OCI-LY1 (cell line): ENCODE results near the gene IDH1.
A peak's percentile ranks its signal among the peaks of the same experiment; 100 is the strongest.

Experiments
- EZH2 ChIP-seq: fragments of 200-600 bp; sonication (generic), shearing (Covaris generic); IDR thresholded peaks from 2 replicates; pipeline ENCODE4 v1.8.0; 2017; ENCODE audit warnings: borderline replicate concordance, mixed run types, mild to moderate bottlenecking, antibody characterized with exemption, low read length, moderate library complexity, mixed read lengths
- TF ChIP-seq, protein P1 (sequence below): fragments of 200-600 bp; sonication (generic), shearing (Covaris generic); IDR thresholded peaks from 2 replicates; pipeline ENCODE4 v1.5.1; 2017; ENCODE audit warnings: mild to moderate bottlenecking, antibody characterized with exemption, low read length, moderate library complexity, mixed read lengths

DNA sequence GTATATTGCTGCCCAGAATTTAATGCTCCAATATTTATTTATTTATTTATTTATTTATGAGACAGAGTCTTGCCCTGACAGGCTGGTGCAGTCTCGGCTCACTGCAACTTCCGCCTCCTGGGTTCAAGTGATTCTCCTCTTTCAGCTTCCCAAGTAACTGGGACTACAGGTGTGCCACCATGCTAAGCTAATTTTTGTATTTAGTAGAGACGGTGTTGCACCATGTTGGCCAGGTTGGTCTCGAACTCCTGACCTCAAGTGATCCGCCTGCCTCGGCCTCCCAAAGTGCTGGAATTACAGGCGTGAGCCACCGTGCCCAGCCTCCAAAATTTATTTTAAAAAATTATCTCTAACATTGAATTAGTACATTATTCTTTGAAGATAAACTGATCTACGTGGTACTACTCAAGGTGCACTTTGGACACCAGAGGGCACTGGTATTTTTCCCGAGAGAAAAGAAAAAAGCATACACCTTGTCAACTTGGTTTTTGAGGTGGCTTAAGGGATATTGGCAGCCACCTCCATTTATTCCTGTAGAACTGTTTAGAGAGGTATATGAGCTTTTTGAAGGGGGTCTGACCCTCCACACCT lies 1.4 kb upstream of the IDH1 start:
- no peak for TF ChIP-seq EZH2
- TF ChIP-seq, protein P1, sequence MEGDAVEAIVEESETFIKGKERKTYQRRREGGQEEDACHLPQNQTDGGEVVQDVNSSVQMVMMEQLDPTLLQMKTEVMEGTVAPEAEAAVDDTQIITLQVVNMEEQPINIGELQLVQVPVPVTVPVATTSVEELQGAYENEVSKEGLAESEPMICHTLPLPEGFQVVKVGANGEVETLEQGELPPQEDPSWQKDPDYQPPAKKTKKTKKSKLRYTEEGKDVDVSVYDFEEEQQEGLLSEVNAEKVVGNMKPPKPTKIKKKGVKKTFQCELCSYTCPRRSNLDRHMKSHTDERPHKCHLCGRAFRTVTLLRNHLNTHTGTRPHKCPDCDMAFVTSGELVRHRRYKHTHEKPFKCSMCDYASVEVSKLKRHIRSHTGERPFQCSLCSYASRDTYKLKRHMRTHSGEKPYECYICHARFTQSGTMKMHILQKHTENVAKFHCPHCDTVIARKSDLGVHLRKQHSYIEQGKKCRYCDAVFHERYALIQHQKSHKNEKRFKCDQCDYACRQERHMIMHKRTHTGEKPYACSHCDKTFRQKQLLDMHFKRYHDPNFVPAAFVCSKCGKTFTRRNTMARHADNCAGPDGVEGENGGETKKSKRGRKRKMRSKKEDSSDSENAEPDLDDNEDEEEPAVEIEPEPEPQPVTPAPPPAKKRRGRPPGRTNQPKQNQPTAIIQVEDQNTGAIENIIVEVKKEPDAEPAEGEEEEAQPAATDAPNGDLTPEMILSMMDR, result peak; percentile 54
